ENCODE measurements around the gene MAPKAPK3.
A peak's percentile ranks its signal among the peaks of the same experiment; 100 is the strongest.

Gene MAPKAPK3

GRCh38 chr3:50609071-50609762 lies 7.7 kb upstream of the MAPKAPK3 start:
- DNase-seq: no peak

GRCh38 chr3:50609763-50610085 lies 7.2 kb upstream of the MAPKAPK3 start:
- DNase-seq: no peak

GRCh38 chr3:50610181-50610971 lies 6.6 kb upstream of the MAPKAPK3 start:
- DNase-seq: no peak

GRCh38 chr3:50610992-50611463 lies 5.9 kb upstream of the MAPKAPK3 start:
- DNase-seq: no peak

GRCh38 chr3:50611464-50612233 lies 5.3 kb upstream of the MAPKAPK3 start, which contains the start of gene CISH:
CISH (minus strand) TSS chr3:50611774; CDS start chr3:50611650, 124 bp downstream.
- peak; percentile 70 for DNase-seq

- DNase-seq: no peak
Measured at GRCh38 chr3:50612234-50612882, 4.6 kb upstream of the MAPKAPK3 start.

GRCh38 chr3:50612970-50613846 lies 3.7 kb upstream of the MAPKAPK3 start:
- no peak for DNase-seq

GRCh38 chr3:50615190-50615589 lies 1.8 kb upstream of the MAPKAPK3 start:
- no peak for DNase-seq

- peak; percentile 72 for DNase-seq
Measured at GRCh38 chr3:50616003-50616769, 765 bp upstream of the MAPKAPK3 start.

- peak; percentile 75 for DNase-seq
Measured at GRCh38 chr3:50616770-50617095, 218 bp upstream of the MAPKAPK3 start.

GRCh38 chr3:50617911-50618481 lies 1.0 kb downstream of the MAPKAPK3 start:
- DNase-seq: no peak

- DNase-seq: no peak
Measured at GRCh38 chr3:50620420-50620819, 3.5 kb downstream of the MAPKAPK3 start.

- DNase-seq: no peak
Measured at GRCh38 chr3:50620820-50621219, 3.9 kb downstream of the MAPKAPK3 start.

- DNase-seq: no peak
Measured at GRCh38 chr3:50622881-50623280, 5.9 kb downstream of the MAPKAPK3 start.

- no peak for DNase-seq
Measured at GRCh38 chr3:50623840-50624474, 7.0 kb downstream of the MAPKAPK3 start.

- DNase-seq: no peak
Measured at GRCh38 chr3:50624634-50625033, 7.7 kb downstream of the MAPKAPK3 start.

- DNase-seq: no peak
Measured at GRCh38 chr3:50625231-50626182, 8.6 kb downstream of the MAPKAPK3 start.

- no peak for DNase-seq
Measured at GRCh38 chr3:50626401-50626800, 9.4 kb downstream of the MAPKAPK3 start.

- no peak for DNase-seq
Measured at GRCh38 chr3:50627407-50628051, 10.6 kb downstream of the MAPKAPK3 start.

All from NCI-H1105 treated with DMSO at 0.1 percent for 48 hours (cell line).